ENCODE results near the gene RAC3. TPM values are rescaled to one million over a fixed set of nuclear protein-coding genes. Genes with fewer than 3 reads are reported as not detected.
A peak's percentile ranks its signal among the peaks of the same experiment; 100 is the strongest.

Gene RAC3
- total RNA-seq, 4 donors from 2014 or later, result 2.6 to 11.1 (median 5.0) TPM

- peaks cover 0 to 4% (median 0%) of the 10 kb centered on the region in 4 donors for H3K36me3 ChIP-seq
- H3K4me3 ChIP-seq, result peak within 1 kb of the TSS; percentile 80 to 89 (median 88)
- no peaks in the 10 kb centered on the region for H3K9me3 ChIP-seq
- peak within 1 kb of the TSS; percentile 62 to 84 (median 74) for H3K27ac ChIP-seq
- no peaks in the 10 kb centered on the region for H3K27me3 ChIP-seq
- TF ChIP-seq POLR2AphosphoS5 (IDR thresholded peaks at IDR 0.05) (peak; percentile 34 to 46 (median 35)), POLR2A (IDR thresholded peaks at IDR 0.05) (no peak), EP300 (IDR thresholded peaks at IDR 0.05; ENCODE audit: low read depth) (no peak), CTCF (IDR thresholded peaks at IDR 0.05) (no peak)
- peak; percentile 87 for DNase-seq
- in situ Hi-C loops (cut with MboI; ENCODE audit: low pct_ligation_motif_present in 1 of 4, low pct_unique_long_range_greater_than_20kb in 1 of 4, low sequenced_read_pairs in 3 of 4) (no loop called here), intact Hi-C loops (cut with DNase I; ENCODE audit: low total_unique reads) (no loop called here)
- peaks cover 12 to 28% (median 27%) of the 10 kb centered on the region in 4 donors for H3K4me1 ChIP-seq
- WGBS, 2 donors (ENCODE audit: low coverage in 1 of 2), result 0% methylated on average over 54 of the region's 94 CpGs; no CpG with 5 or more reads in 1 of the 2 donors
Observed at GRCh38 chr17:82051776-82052637, 20.5 kb downstream of the RAC3 start, which contains the start of the genes GPS1 and RFNG. TSS of gene GPS1 (plus strand) at chr17:82051898. CDS start at chr17:82051932, 34 bp downstream. TSS of gene RFNG (minus strand) at chr17:82051811. CDS start at chr17:82051766, 45 bp downstream.

- in situ Hi-C loops (cut with MboI; ENCODE audit: low pct_ligation_motif_present in 1 of 4, low pct_unique_long_range_greater_than_20kb in 1 of 4, low sequenced_read_pairs in 3 of 4), result no loop called here
- H3K36me3 ChIP-seq, result peaks cover 0 to 4% (median under 1%) of the 10 kb centered on the region in 4 donors
- TF ChIP-seq POLR2A (IDR thresholded peaks at IDR 0.05), result no peak
- no peak for TF ChIP-seq CTCF (IDR thresholded peaks at IDR 0.05)
- no peak for TF ChIP-seq POLR2AphosphoS5 (IDR thresholded peaks at IDR 0.05)
- no peak for TF ChIP-seq EP300 (IDR thresholded peaks at IDR 0.05; ENCODE audit: low read depth)
- no peaks in the 10 kb centered on the region for H3K9me3 ChIP-seq
- WGBS, 2 donors (ENCODE audit: low coverage in 1 of 2), result 31% methylated on average over 13 of the region's 19 CpGs; no CpG with 5 or more reads in 1 of the 2 donors
- peak overlapping the region in 3 of 4 donors; percentile 71 to 84 (median 76) for H3K27ac ChIP-seq
- H3K4me1 ChIP-seq, result peaks cover 12 to 28% (median 27%) of the 10 kb centered on the region in 4 donors
- intact Hi-C loops (cut with DNase I; ENCODE audit: low total_unique reads), result no loop called here
- no peak for DNase-seq
- H3K27me3 ChIP-seq, result no peaks in the 10 kb centered on the region
- H3K4me3 ChIP-seq, result peak overlapping the region; percentile 80 to 89 (median 88)
Observed at GRCh38 chr17:82052638-82053059, 21.2 kb downstream of the RAC3 start.

- Histone ChIP-seq H3K4me3 (peak overlapping the region in 1 of 4 donors; percentile 87), H3K9me3 (no peaks in the 10 kb centered on the region), H3K27me3 (no peaks in the 10 kb centered on the region), H3K36me3 (peaks cover 0 to 5% (median 2%) of the 10 kb centered on the region in 4 donors), H3K27ac (no peak overlapping the region), H3K4me1 (peaks cover 12 to 28% (median 27%) of the 10 kb centered on the region in 4 donors)
- intact Hi-C loops (cut with DNase I; ENCODE audit: low total_unique reads), result no loop called here
- no peak for TF ChIP-seq POLR2A (IDR thresholded peaks at IDR 0.05)
- whole genome bisulfite sequencing, 2 donors (ENCODE audit: low coverage in 1 of 2), result 89 to 93% methylated on average over 5 to 19 of the region's 19 CpGs
- in situ Hi-C loops (cut with MboI; ENCODE audit: low pct_ligation_motif_present in 1 of 4, low pct_unique_long_range_greater_than_20kb in 1 of 4, low sequenced_read_pairs in 3 of 4), result no loop called here
- DNase-seq, result no peak
Observed at GRCh38 chr17:82053130-82053529, 21.7 kb downstream of the RAC3 start.

GRCh38 chr17:82053556-82054263 is 22.2 kb downstream of the RAC3 start:
- TF ChIP-seq POLR2AphosphoS5 (IDR thresholded peaks at IDR 0.05) (no peak), CTCF (IDR thresholded peaks at IDR 0.05) (no peak), EP300 (IDR thresholded peaks at IDR 0.05; ENCODE audit: low read depth) (no peak), POLR2A (IDR thresholded peaks at IDR 0.05) (no peak)
- no peak overlapping the region for H3K4me3 ChIP-seq
- no peak overlapping the region for H3K27ac ChIP-seq
- in situ Hi-C loops (cut with MboI; ENCODE audit: low pct_ligation_motif_present in 1 of 4, low pct_unique_long_range_greater_than_20kb in 1 of 4, low sequenced_read_pairs in 3 of 4) (no loop called here), intact Hi-C loops (cut with DNase I; ENCODE audit: low total_unique reads) (no loop called here)
- no peak for DNase-seq
- WGBS, 2 donors (ENCODE audit: low coverage in 1 of 2), result 94 to 100% methylated on average over 1 to 27 of the region's 28 CpGs
- H3K36me3 ChIP-seq, result peaks cover 0 to 9% (median 3%) of the 10 kb centered on the region in 4 donors
- H3K27me3 ChIP-seq, result no peaks in the 10 kb centered on the region
- peaks cover 12 to 28% (median 27%) of the 10 kb centered on the region in 4 donors for H3K4me1 ChIP-seq
- H3K9me3 ChIP-seq, result no peaks in the 10 kb centered on the region

Measured in transverse colon (tissue), 4 donors.